Measurements from ENCODE around the gene DLL4. TPM values are rescaled to one million over a fixed set of nuclear protein-coding genes. Genes with fewer than 3 reads are reported as not detected.
A peak's percentile ranks its signal among the peaks of the same experiment; 100 is the strongest.
"Not testable (repeated sequence)": the region's sequence is repeated elsewhere in the genome, so short reads cannot be mapped to it uniquely, and the experiment has no call there.

Gene DLL4
- polyA plus RNA-seq, 4 donors: 0.81 to 14.4 (median 7.3) TPM

DNA sequence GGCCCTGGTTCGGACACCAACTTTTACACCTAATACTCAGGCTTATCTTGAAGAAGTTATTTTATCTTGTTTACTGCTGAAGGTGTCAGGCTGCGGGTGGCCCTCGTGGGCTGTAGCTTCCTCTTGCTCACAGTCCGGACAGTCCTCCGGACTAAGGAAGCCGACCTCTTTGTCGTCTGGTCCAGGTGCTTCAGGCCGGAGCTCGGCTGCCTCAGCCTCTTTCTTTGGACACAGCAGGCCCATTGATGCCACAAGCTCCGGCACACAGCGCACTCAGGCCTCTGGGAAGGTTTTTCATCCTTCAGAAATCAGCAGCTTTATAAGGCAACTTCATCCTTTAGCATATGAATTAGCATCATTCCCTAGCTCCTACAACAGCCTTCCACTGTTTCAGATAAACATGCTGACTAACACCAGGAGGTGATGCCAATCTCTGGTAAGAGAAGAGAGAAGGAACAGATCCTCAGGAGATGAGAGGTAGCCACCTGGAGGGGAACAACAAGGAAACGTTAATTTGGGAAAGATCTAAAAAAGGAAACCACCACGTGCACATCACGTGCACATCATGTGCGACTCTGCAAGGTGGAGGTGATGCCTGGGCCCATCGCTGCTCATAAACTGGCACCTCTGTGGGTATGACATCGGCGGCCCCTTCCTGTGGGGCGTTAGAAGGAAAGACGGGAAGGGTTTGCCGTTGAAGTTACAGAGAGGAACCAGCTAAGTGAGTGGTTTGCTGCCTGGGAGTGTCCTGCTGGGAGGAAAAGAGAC, 19.8 kb downstream of the DLL4 start:
- H3K9me3 ChIP-seq (ENCODE audit: control insufficient read depth in 2 of 2, insufficient read depth in 1 of 2, low read depth in 1 of 2, low read length in 1 of 2): no peaks in the 10 kb centered on the region
- H3K27me3 ChIP-seq (ENCODE audit: control insufficient read depth in 3 of 3, insufficient read depth in 3 of 3, low read length in 3 of 3): peaks cover 0 to 4% (median 0%) of the 10 kb centered on the region in 3 donors
- DNase-seq (no peak), FAIRE-seq (no peak)
- H3K27ac ChIP-seq (ENCODE audit: low read depth in 1 of 3, low read length in 2 of 3): peak overlapping the region in 2 of 3 donors; percentile 54 to 65
- no peaks in the 10 kb centered on the region for H3K36me3 ChIP-seq (ENCODE audit: control insufficient read depth in 3 of 3, insufficient read depth in 2 of 3, low read depth in 1 of 3, low read length in 3 of 3)
- no peak overlapping the region for H3K4me3 ChIP-seq (ENCODE audit: low read depth in 1 of 3, low read length in 3 of 3)
- peaks cover 0 to 19% (median 3%) of the 10 kb centered on the region in 3 donors for H3K4me1 ChIP-seq (ENCODE audit: control insufficient read depth in 3 of 3, insufficient read depth in 2 of 3, low read depth in 1 of 3, low read length in 2 of 3)
- 75 to 81% (median 78%) methylated on average over 21 of the region's 21 CpGs for WGBS, 3 donors

- H3K27me3 ChIP-seq (ENCODE audit: control insufficient read depth in 3 of 3, insufficient read depth in 3 of 3, low read length in 3 of 3): peaks cover 0 to 4% (median 0%) of the 10 kb centered on the region in 3 donors
- H3K4me3 ChIP-seq (ENCODE audit: low read depth in 1 of 3, low read length in 3 of 3): no peak overlapping the region
- FAIRE-seq: no peak
- H3K4me1 ChIP-seq (ENCODE audit: control insufficient read depth in 3 of 3, insufficient read depth in 2 of 3, low read depth in 1 of 3, low read length in 2 of 3): peaks cover 0 to 19% (median 3%) of the 10 kb centered on the region in 3 donors
- DNase-seq: peak; percentile 85 to 87
- H3K9me3 ChIP-seq (ENCODE audit: control insufficient read depth in 2 of 2, insufficient read depth in 1 of 2, low read depth in 1 of 2, low read length in 1 of 2): no peaks in the 10 kb centered on the region
- H3K36me3 ChIP-seq (ENCODE audit: control insufficient read depth in 3 of 3, insufficient read depth in 2 of 3, low read depth in 1 of 3, low read length in 3 of 3): no peaks in the 10 kb centered on the region
- 12 to 55% (median 27%) methylated on average over 7 of the region's 7 CpGs for WGBS, 3 donors
- peak overlapping the region; percentile 24 to 65 (median 54) for H3K27ac ChIP-seq (ENCODE audit: low read depth in 1 of 3, low read length in 2 of 3)
Observed at GRCh38 chr15:40949756-40950207, 20.6 kb downstream of the DLL4 start.

- WGBS, 3 donors: 89 to 93% (median 91%) methylated on average over 4 of the region's 4 CpGs
- no peak overlapping the region for H3K27ac ChIP-seq (ENCODE audit: low read depth in 1 of 3, low read length in 2 of 3)
- H3K27me3 ChIP-seq (ENCODE audit: control insufficient read depth in 3 of 3, insufficient read depth in 3 of 3, low read length in 3 of 3): peaks cover 0 to 4% (median 0%) of the 10 kb centered on the region in 3 donors
- FAIRE-seq: no peak
- H3K4me1 ChIP-seq (ENCODE audit: control insufficient read depth in 3 of 3, insufficient read depth in 2 of 3, low read depth in 1 of 3, low read length in 2 of 3): peaks cover 0 to 19% (median 3%) of the 10 kb centered on the region in 3 donors
- no peaks in the 10 kb centered on the region for H3K9me3 ChIP-seq (ENCODE audit: control insufficient read depth in 2 of 2, insufficient read depth in 1 of 2, low read depth in 1 of 2, low read length in 1 of 2)
- no peak for DNase-seq
- H3K36me3 ChIP-seq (ENCODE audit: control insufficient read depth in 3 of 3, insufficient read depth in 2 of 3, low read depth in 1 of 3, low read length in 3 of 3): peaks cover 0 to 3% (median 0%) of the 10 kb centered on the region in 3 donors
- H3K4me3 ChIP-seq (ENCODE audit: low read depth in 1 of 3, low read length in 3 of 3): no peak overlapping the region
Observed at GRCh38 chr15:40951764-40952163, 22.6 kb downstream of the DLL4 start.

DNA sequence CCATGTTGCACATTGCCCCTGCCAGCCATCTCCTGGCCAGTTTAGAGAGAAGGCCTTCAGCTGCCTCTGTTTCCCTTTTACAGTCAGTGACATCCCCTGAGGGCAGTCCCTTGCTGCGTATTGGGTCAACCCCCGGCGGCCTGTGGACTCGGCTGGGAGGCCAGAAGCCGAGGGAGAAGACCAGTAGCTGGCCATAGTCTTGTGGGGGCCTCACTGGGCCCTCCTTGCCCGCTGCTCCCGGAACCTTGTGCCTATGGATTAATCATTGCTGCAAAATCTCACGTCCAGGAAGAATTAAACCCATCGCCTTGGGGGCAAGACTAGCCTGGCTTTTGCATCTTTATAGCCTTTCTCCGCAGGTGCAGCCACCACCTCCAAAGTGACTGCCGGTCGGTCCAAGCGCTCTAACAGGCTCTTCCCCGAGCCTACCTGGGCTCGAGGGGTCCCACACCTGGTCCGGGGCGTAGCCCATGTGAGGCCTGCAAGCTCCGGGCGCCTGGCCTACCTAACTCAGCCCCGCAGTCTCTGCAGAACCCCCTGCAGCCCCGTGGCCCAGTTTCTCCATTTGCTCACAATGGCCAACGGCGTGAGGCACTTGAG, 23.3 kb downstream of the DLL4 start:
- DNase-seq (no peak), FAIRE-seq (no peak)
- Histone ChIP-seq H3K27ac (ENCODE audit: low read depth in 1 of 3, low read length in 2 of 3) (peak overlapping the region; percentile 56 to 94 (median 73)), H3K36me3 (ENCODE audit: control insufficient read depth in 3 of 3, insufficient read depth in 2 of 3, low read depth in 1 of 3, low read length in 3 of 3) (peaks cover 0 to 3% (median 0%) of the 10 kb centered on the region in 3 donors), H3K9me3 (ENCODE audit: control insufficient read depth in 2 of 2, insufficient read depth in 1 of 2, low read depth in 1 of 2, low read length in 1 of 2) (no peaks in the 10 kb centered on the region), H3K4me3 (ENCODE audit: low read depth in 1 of 3, low read length in 3 of 3) (peak overlapping the region; percentile 30 to 74 (median 40)), H3K27me3 (ENCODE audit: control insufficient read depth in 3 of 3, insufficient read depth in 3 of 3, low read length in 3 of 3) (peaks cover 0 to 4% (median 0%) of the 10 kb centered on the region in 3 donors), H3K4me1 (ENCODE audit: control insufficient read depth in 3 of 3, insufficient read depth in 2 of 3, low read depth in 1 of 3, low read length in 2 of 3) (peaks cover 0 to 19% (median 3%) of the 10 kb centered on the region in 3 donors)
- WGBS, 3 donors: 32 to 47% (median 40%) methylated on average over 23 of the region's 23 CpGs

DNA sequence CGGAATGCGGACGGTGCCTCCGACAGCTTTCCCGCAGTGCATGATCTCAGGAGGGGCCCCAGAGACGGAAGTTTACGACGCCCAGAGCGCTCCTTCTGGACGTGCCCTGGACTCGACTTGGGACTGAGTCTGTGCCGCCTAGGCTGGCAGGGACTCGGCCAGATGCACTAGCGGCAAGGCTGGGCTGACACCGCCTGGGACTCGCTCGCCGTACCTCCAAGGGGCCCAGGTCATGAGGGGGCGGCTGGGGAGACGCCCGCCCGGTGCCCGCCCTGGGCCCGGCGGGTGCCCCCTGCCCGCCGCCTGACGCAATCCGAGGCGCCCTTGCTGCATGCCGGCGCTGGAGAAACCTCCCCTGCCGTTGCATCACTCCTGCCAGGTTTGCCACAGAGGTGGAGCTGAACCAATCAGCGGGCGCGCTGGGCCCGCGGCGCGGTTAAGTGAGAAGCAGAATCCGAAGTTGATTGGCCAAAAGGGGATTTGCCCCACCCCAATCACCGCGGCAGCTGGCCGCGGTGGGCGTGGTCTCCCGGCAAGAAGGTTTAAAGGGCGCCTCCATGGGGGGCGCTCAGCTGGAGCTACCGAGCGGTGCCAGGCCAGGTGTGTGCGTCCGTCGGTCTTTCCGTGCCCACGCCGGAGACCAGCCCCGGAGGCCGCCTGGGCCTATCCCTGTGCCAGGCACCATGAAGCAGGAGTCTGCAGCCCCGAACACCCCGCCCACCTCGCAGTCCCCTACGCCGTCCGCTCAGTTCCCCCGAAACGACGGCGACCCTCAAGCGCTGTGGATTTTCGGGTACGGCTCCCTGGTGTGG, 24.0 kb downstream of the DLL4 start, which contains the start of gene CHAC1:
TSS of gene CHAC1 (plus strand) at position 571 of the 812 bp plus-strand sequence. CDS start at position 684, 113 bp downstream.
- no peak for FAIRE-seq
- Histone ChIP-seq H3K4me1 (ENCODE audit: control insufficient read depth in 3 of 3, insufficient read depth in 2 of 3, low read depth in 1 of 3, low read length in 2 of 3) (peaks cover 0 to 19% (median 3%) of the 10 kb centered on the region in 3 donors), H3K36me3 (ENCODE audit: control insufficient read depth in 3 of 3, insufficient read depth in 2 of 3, low read depth in 1 of 3, low read length in 3 of 3) (peaks cover 0 to 3% (median 0%) of the 10 kb centered on the region in 3 donors), H3K4me3 (ENCODE audit: low read depth in 1 of 3, low read length in 3 of 3) (peak within 1 kb of the TSS; percentile 46 to 74 (median 56)), H3K27me3 (ENCODE audit: control insufficient read depth in 3 of 3, insufficient read depth in 3 of 3, low read length in 3 of 3) (peaks cover 0 to 4% (median 0%) of the 10 kb centered on the region in 3 donors), H3K9me3 (ENCODE audit: control insufficient read depth in 2 of 2, insufficient read depth in 1 of 2, low read depth in 1 of 2, low read length in 1 of 2) (no peaks in the 10 kb centered on the region), H3K27ac (ENCODE audit: low read depth in 1 of 3, low read length in 2 of 3) (peak within 1 kb of the TSS; percentile 56 to 94 (median 73))
- DNase-seq: peak; percentile 97
- WGBS, 3 donors: 0 to 1% (median 1%) methylated on average over 54 to 72 of the region's 72 CpGs

- no peaks in the 10 kb centered on the region for H3K9me3 ChIP-seq (ENCODE audit: control insufficient read depth in 2 of 2, insufficient read depth in 1 of 2, low read depth in 1 of 2, low read length in 1 of 2)
- H3K27ac ChIP-seq (ENCODE audit: low read depth in 1 of 3, low read length in 2 of 3): peak overlapping the region in 2 of 3 donors; percentile 40 to 94
- peak overlapping the region; percentile 46 to 74 (median 56) for H3K4me3 ChIP-seq (ENCODE audit: low read depth in 1 of 3, low read length in 3 of 3)
- WGBS, 3 donors: 5 to 13% (median 13%) methylated on average over 17 of the region's 17 CpGs
- H3K27me3 ChIP-seq (ENCODE audit: control insufficient read depth in 3 of 3, insufficient read depth in 3 of 3, low read length in 3 of 3): peaks cover 0 to 4% (median 0%) of the 10 kb centered on the region in 3 donors
- H3K4me1 ChIP-seq (ENCODE audit: control insufficient read depth in 3 of 3, insufficient read depth in 2 of 3, low read depth in 1 of 3, low read length in 2 of 3): peaks cover 0 to 19% (median 3%) of the 10 kb centered on the region in 3 donors
- DNase-seq: no peak
- peaks cover 0 to 3% (median 0%) of the 10 kb centered on the region in 3 donors for H3K36me3 ChIP-seq (ENCODE audit: control insufficient read depth in 3 of 3, insufficient read depth in 2 of 3, low read depth in 1 of 3, low read length in 3 of 3)
- no peak for FAIRE-seq
Observed at GRCh38 chr15:40953713-40954074, 24.6 kb downstream of the DLL4 start.

- H3K9me3 ChIP-seq (ENCODE audit: control insufficient read depth in 2 of 2, insufficient read depth in 1 of 2, low read depth in 1 of 2, low read length in 1 of 2); FAIRE-seq; H3K27me3 ChIP-seq (ENCODE audit: control insufficient read depth in 3 of 3, insufficient read depth in 3 of 3, low read length in 3 of 3); H3K27ac ChIP-seq (ENCODE audit: low read depth in 1 of 3, low read length in 2 of 3); H3K36me3 ChIP-seq (ENCODE audit: control insufficient read depth in 3 of 3, insufficient read depth in 2 of 3, low read depth in 1 of 3, low read length in 3 of 3): not testable (repeated sequence)
- H3K4me3 ChIP-seq (ENCODE audit: low read depth in 1 of 3, low read length in 3 of 3): peak overlapping the region in 1 of 3 donors; percentile 74
- 77 to 82% (median 79%) methylated on average over 8 of the region's 8 CpGs for WGBS, 3 donors
- H3K4me1 ChIP-seq (ENCODE audit: control insufficient read depth in 3 of 3, insufficient read depth in 2 of 3, low read depth in 1 of 3, low read length in 2 of 3): peaks cover 0 to 16% (median 3%) of the 10 kb centered on the region in 3 donors
- DNase-seq: peak in 1 of 2 donors; percentile 11
Observed at GRCh38 chr15:40954158-40954848, 25.2 kb downstream of the DLL4 start.
